ENCODE data around the gene SLC45A3.
"Not testable (repeated sequence)": the region's sequence is repeated elsewhere in the genome, so short reads cannot be mapped to it uniquely, and the experiment has no call there.

SLC45A3 gene

GRCh38 chr1:205680073-205680851 lies at the start of gene SLC45A3:
SLC45A3 (minus strand) TSS chr1:205680509; CDS start chr1:205664656, 15,853 bp downstream.
- DNase-seq (ENCODE audit: low spot score): no peak

GRCh38 chr1:205726619-205727125 lies 46.4 kb upstream of the SLC45A3 start:
- DNase-seq (ENCODE audit: low spot score): no peak

GRCh38 chr1:205725514-205725913 lies 45.2 kb upstream of the SLC45A3 start:
- DNase-seq (ENCODE audit: low spot score): no peak

- DNase-seq (ENCODE audit: low spot score): not testable (repeated sequence)
Measured at GRCh38 chr1:205720740-205721139, 40.4 kb upstream of the SLC45A3 start.

- DNase-seq (ENCODE audit: low spot score): no peak
Measured at GRCh38 chr1:205719762-205720161, 39.5 kb upstream of the SLC45A3 start.

- DNase-seq (ENCODE audit: low spot score): no peak
Measured at GRCh38 chr1:205719015-205719414, 38.7 kb upstream of the SLC45A3 start.

- DNase-seq (ENCODE audit: low spot score): no peak
Measured at GRCh38 chr1:205716371-205717132, 36.2 kb upstream of the SLC45A3 start.

GRCh38 chr1:205715628-205716027 lies 35.3 kb upstream of the SLC45A3 start:
- DNase-seq (ENCODE audit: low spot score): no peak

GRCh38 chr1:205714906-205715246 lies 34.6 kb upstream of the SLC45A3 start:
- no peak for DNase-seq (ENCODE audit: low spot score)

GRCh38 chr1:205714190-205714905 lies 34.0 kb upstream of the SLC45A3 start:
- no peak for DNase-seq (ENCODE audit: low spot score)

- peak; percentile 88 for DNase-seq (ENCODE audit: low spot score)
Measured at GRCh38 chr1:205711105-205712048, 31.1 kb upstream of the SLC45A3 start.

- DNase-seq (ENCODE audit: low spot score): no peak
Measured at GRCh38 chr1:205710201-205711062, 30.1 kb upstream of the SLC45A3 start.

GRCh38 chr1:205709640-205710039 lies 29.3 kb upstream of the SLC45A3 start:
- DNase-seq (ENCODE audit: low spot score): no peak

- DNase-seq (ENCODE audit: low spot score): no peak
Measured at GRCh38 chr1:205709059-205709398, 28.7 kb upstream of the SLC45A3 start.

GRCh38 chr1:205706601-205707502 lies 26.5 kb upstream of the SLC45A3 start:
- DNase-seq (ENCODE audit: low spot score): no peak

- DNase-seq (ENCODE audit: low spot score): no peak
Measured at GRCh38 chr1:205704903-205705302, 24.6 kb upstream of the SLC45A3 start.

GRCh38 chr1:205703072-205703471 lies 22.8 kb upstream of the SLC45A3 start:
- DNase-seq (ENCODE audit: low spot score): no peak

GRCh38 chr1:205701891-205702290 lies 21.6 kb upstream of the SLC45A3 start:
- no peak for DNase-seq (ENCODE audit: low spot score)

GRCh38 chr1:205701420-205701819 lies 21.1 kb upstream of the SLC45A3 start:
- no peak for DNase-seq (ENCODE audit: low spot score)

All from cerebellar cortex (tissue), 1 donor.